GM06990 (cell line): ENCODE measurements around the gene TCF4.

Experiments
- DNase-seq: peaks from one replicate; pipeline ENCODE4 v3.0.0-alpha.2; 2011; ENCODE audit not compliant: insufficient read length; ENCODE audit errors: extremely low read depth
- H3K27me3 ChIP-seq: replicated peaks from 2 replicates; pipeline ENCODE4 v1.6.0; 2011; ENCODE audit warnings: low read length; ENCODE audit not compliant: control insufficient read depth, insufficient read depth
- H3K36me3 ChIP-seq: 2 replicates; pipeline ENCODE4 v1.5.1; 2011; ENCODE audit warnings: low read length; ENCODE audit not compliant: control insufficient read depth, insufficient read depth
- H3K4me3 ChIP-seq: replicated peaks from 2 replicates; pipeline ENCODE4 v1.5.1; 2011; ENCODE audit warnings: low read depth, mild to moderate bottlenecking, control low read depth, low read length
- TF ChIP-seq, protein P1 (sequence below): IDR thresholded peaks from 2 replicates; pipeline ENCODE4 v1.5.1; 2011; ENCODE audit warnings: low read length, control low read depth, mild to moderate bottlenecking, inconsistent platforms; ENCODE audit not compliant: insufficient read depth, poor library complexity, severe bottlenecking

TCF4 gene

GRCh38 chr18:55449412-55450140, 138.4 kb downstream of the TCF4 start:
- Histone ChIP-seq H3K4me3 (no peak overlapping the region), H3K36me3 (no peaks in the 10 kb centered on the region), H3K27me3 (no peaks in the 10 kb centered on the region)
- TF ChIP-seq, protein P1, sequence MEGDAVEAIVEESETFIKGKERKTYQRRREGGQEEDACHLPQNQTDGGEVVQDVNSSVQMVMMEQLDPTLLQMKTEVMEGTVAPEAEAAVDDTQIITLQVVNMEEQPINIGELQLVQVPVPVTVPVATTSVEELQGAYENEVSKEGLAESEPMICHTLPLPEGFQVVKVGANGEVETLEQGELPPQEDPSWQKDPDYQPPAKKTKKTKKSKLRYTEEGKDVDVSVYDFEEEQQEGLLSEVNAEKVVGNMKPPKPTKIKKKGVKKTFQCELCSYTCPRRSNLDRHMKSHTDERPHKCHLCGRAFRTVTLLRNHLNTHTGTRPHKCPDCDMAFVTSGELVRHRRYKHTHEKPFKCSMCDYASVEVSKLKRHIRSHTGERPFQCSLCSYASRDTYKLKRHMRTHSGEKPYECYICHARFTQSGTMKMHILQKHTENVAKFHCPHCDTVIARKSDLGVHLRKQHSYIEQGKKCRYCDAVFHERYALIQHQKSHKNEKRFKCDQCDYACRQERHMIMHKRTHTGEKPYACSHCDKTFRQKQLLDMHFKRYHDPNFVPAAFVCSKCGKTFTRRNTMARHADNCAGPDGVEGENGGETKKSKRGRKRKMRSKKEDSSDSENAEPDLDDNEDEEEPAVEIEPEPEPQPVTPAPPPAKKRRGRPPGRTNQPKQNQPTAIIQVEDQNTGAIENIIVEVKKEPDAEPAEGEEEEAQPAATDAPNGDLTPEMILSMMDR = no peak
- DNase-seq = no peak

DNA sequence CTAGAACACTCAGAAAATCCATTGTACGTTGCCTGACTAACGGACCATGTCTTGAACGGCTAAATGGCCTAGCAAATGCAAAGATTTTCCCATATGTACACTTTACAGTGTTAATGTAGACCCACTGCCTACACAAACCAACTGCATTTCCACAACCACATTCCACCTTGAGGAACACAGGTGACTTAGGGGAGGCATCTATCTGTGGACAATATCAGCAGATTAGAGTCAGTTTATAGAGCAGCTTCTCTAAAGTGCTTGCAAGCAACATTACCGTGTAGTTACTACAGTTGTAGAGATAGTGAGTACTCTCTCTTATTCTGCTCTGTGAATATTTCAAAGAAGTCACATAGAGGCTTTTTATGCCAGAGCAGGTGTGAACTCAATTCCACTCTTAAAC, 139.6 kb downstream of the TCF4 start:
- TF ChIP-seq, protein P1 = no peak
- H3K4me3 ChIP-seq = no peak overlapping the region
- no peaks in the 10 kb centered on the region for H3K36me3 ChIP-seq
- DNase-seq = no peak
- no peaks in the 10 kb centered on the region for H3K27me3 ChIP-seq

DNA sequence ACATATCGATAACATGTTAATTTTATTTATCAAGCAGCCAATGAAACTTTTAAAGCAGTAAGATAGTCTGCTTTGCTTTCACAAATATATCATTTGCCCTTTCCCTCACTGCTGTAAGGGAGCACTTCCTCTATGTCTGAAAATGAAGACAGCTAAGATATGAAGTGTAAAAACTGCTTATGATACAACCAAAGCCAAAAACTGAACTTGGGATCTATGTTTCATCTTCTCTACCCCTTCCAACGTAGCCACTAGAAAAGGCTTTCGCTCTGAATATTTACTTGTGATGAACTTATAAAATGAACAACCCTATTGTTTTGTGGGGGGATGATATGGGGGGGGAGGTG, 140.3 kb downstream of the TCF4 start:
- Histone ChIP-seq H3K4me3 (no peak overlapping the region), H3K27me3 (no peaks in the 10 kb centered on the region), H3K36me3 (no peaks in the 10 kb centered on the region)
- no peak for DNase-seq
- TF ChIP-seq, protein P1 = no peak

- H3K4me3 ChIP-seq = no peak overlapping the region
- H3K27me3 ChIP-seq = no peaks in the 10 kb centered on the region
- no peaks in the 10 kb centered on the region for H3K36me3 ChIP-seq
- TF ChIP-seq, protein P1 = no peak
- DNase-seq = no peak
These were observed 140.9 kb downstream of the TCF4 start for GRCh38 chr18:55446996-55447671.

- H3K36me3 ChIP-seq = no peaks in the 10 kb centered on the region
- DNase-seq = no peak
- H3K4me3 ChIP-seq = no peak overlapping the region
- H3K27me3 ChIP-seq = no peaks in the 10 kb centered on the region
- TF ChIP-seq, protein P1 = no peak
These were observed 143.5 kb downstream of the TCF4 start for GRCh38 chr18:55444536-55444935.
